Choroid plexus epithelial cell (primary cell): ENCODE data around the gene TEX52.

Experiments used
- DNase-seq: peaks from one replicate; pipeline ENCODE4 v3.0.0-alpha.2; 2010; ENCODE audit warnings: low read depth
- H3K4me3 ChIP-seq: 2 replicates; pipeline ENCODE4 v1.5.1; 2011; ENCODE audit warnings: low read depth, mild to moderate bottlenecking, control low read depth, low read length, moderate library complexity
- CTCF ChIP-seq: conservative IDR thresholded peaks from 2 replicates; pipeline ENCODE4 v1.5.1; 2011; ENCODE audit warnings: low read depth, mild to moderate bottlenecking, control low read depth, inconsistent platforms, low read length, moderate library complexity

Gene TEX52

DNA sequence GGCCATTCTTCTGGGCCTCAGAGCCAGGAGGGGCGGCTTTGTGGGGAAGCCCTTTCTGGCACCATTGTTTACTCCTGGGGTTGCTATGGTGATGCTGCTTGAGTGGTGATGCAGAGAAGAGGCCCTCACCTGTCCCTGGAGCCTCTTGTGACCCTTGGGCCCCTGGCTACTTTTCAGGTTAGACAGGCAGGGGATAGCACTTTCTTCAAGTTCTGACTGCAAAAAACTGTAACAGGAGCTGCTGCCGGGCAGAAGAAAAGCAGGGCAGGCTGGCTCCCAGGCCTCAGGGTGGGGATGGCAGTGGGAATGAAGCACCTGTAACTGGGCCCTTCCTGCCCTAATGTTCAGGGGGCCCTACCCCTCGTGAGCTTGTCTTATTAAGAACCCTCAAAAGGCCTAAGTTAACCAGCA, at the start of gene TEX52:
Gene TEX52, minus strand, starts transcription at position 19 of the 411 bp plus-strand sequence. Its CDS starts 13 bp downstream, at position 6.
- DNase-seq, result no peak
- no peak within 1 kb of the TSS for H3K4me3 ChIP-seq
- no peak for TF ChIP-seq CTCF

DNA sequence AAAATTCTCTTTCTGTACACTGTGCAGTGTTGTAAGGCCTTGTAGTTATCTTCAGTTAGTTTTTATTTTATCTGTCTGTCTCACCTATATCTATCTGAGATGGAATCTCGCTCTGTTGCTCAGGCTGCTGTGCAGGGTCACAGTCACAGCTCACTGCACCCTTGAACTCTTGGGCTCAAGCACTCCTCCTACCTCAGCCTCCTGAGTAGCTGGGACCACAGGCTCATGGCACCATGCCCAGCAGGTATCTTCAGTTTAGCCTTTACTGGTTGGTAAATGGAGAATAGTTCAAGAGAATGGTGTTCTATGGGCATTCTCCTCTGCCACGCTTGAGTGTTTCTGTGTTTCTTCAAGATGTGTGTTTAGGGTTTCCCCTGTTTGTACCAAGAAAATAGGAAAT, 47.4 kb upstream of the TEX52 start:
- no peak overlapping the region for H3K4me3 ChIP-seq
- no peak for DNase-seq
- TF ChIP-seq CTCF, result no peak

DNA sequence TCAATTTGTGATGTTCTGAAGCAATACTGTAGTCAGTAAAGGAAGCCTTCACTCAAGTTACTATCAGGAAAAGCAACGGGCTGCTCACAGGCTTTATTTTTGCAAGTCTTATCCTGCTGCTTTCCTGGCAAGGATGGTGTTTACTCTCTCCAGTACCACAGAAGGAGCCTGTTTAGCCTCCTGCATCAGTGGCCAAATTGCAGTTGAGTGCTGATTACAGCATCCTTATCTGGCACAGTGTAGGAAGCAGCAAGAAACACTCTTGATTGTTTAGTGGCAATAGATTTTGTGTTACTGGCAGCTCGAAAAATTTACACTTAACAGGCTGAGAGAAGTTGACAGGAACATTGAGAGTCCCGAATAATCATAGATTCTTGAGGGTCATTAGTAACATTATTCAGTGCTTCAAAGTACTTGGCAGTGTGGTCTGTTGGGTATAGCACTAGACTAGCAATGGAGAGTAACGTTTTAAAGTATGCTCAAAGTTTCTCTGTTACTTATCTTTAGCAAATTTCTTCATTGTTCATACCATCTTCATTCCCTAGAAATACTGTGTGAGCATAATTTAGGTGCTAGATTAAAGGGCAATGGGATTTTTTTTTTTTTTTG, 45.5 kb upstream of the TEX52 start:
- no peak for TF ChIP-seq CTCF
- peak; percentile 83 for DNase-seq
- no peak overlapping the region for H3K4me3 ChIP-seq

DNA sequence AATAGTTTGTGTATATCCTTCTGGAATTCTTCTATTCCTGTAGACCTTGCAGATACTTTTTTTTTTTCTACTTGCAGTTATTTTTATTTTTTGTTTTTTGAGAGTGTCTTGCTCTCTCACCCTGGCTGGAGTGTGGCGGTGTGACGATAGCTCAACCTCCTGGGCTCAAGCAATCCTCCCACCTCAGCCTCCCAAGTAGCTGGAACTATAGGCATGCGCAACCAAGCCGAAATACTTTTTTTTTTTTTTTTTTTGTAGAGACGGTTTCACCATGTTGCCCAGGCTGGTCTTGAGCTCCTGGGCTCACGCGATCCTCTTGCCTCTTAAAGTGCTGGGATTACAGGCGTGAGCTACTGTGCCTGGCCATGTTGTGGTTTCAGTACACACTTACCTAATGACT, 43.8 kb upstream of the TEX52 start:
- no peak for TF ChIP-seq CTCF

GRCh38 chr12:2897418-2897817, 40.6 kb upstream of the TEX52 start:
- no peak for DNase-seq
- H3K4me3 ChIP-seq, result no peak overlapping the region
- TF ChIP-seq CTCF, result no peak

More for the DNA sequence above, 43.8 kb upstream of the TEX52 start:
- DNase-seq, result no peak
- H3K4me3 ChIP-seq, result no peak overlapping the region

- peak; percentile 10 for DNase-seq
- H3K4me3 ChIP-seq, result no peak overlapping the region
- no peak for TF ChIP-seq CTCF
Measured at GRCh38 chr12:2895511-2895910, 38.7 kb upstream of the TEX52 start.

GRCh38 chr12:2895051-2895451, 38.2 kb upstream of the TEX52 start:
- no peak overlapping the region for H3K4me3 ChIP-seq
- no peak for DNase-seq
- no peak for TF ChIP-seq CTCF
